ENCODE data around the gene TLE6. TPM values are rescaled to one million over a fixed set of nuclear protein-coding genes. Genes with fewer than 3 reads are reported as not detected.
"Not testable (repeated sequence)": the region's sequence is repeated elsewhere in the genome, so short reads cannot be mapped to it uniquely, and the experiment has no call there.

The TLE6 gene
- total RNA-seq, 1 experiment from 2014 or later: 4.7 TPM

GRCh38 chr19:3001235-3001800, 24.0 kb downstream of the TLE6 start:
- DNase-seq (ENCODE audit: extremely low read depth, low read depth): no peak

DNA sequence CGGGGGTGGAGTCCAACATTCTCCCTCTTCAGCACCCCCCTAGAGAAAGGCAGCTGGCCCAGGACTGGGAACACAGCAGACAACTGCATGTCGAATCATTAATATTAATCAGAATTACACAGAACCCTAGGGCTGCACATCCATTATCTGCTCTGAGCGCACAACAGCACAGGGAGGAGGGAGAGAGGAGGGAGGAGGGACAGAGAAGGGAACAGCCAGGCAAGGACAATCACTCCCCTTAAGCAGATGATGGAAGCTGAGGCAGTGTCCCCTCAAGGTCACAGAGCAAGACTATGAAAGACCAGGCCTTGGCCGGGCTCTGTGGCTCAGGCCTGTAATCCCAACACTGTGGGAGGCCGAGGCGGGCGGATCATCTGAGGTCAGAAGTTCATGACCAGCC, 25.7 kb downstream of the TLE6 start:
- DNase-seq (ENCODE audit: extremely low read depth, low read depth): no peak

- DNase-seq (ENCODE audit: extremely low read depth, low read depth): no peak
Observed at GRCh38 chr19:3004522-3004921, 27.2 kb downstream of the TLE6 start.

- DNase-seq (ENCODE audit: extremely low read depth, low read depth): no peak
Observed at GRCh38 chr19:3005345-3005744, 28.0 kb downstream of the TLE6 start.

DNA sequence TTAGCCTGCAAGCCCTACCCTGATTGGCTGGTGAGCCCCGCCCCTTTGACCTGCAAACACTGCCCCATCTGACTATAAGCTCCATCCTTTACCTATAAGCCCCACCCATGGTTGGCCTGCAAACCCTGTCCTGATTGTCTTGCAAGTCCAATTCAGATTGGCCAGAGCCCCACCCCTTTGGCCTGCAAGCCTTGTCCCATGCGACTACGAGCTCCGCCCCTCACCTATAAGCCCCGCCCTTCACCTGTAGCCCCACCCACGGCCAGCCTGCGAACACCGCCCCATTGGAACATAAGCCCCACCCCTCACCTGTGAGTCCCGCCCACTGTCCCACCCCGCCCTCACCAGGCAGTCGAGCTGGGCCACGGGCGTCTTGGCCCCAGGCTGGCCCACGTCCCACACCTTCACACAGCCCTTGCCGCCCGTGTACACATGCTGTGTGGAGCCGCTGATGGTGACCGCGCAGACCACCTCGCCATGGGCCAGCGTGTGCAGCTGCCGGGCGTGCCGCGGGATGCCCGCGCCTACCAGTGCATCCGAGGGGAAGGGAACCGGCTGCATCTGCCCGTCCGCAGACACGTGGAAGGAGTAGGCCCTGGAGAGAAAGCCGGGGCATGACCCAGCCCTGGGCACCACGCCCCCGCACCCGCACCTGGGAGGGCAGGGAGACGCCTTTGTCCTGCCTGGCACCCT, 28.9 kb downstream of the TLE6 start:
- no peak for DNase-seq (ENCODE audit: extremely low read depth, low read depth)

GRCh38 chr19:3007975-3008374, 30.6 kb downstream of the TLE6 start:
- DNase-seq (ENCODE audit: extremely low read depth, low read depth): no peak

DNA sequence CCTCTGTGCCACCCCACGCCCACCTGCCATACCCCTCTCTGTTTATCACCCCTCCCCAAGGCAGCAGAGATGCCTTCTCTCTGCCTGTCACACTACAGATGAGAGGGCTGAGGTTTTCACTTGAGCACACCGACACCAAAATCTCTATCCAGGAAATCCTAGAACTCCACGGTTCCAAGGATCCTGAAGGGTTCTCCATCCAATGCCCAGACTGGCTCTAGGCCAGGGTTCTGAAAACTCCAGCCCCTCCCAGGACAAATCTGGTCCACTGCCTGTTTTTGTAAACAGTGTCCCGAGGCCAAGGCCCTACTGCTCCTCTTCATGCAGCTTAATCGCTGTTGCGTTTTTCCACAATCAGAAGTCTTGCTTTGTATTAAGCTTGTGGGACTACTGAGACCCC, 31.6 kb downstream of the TLE6 start:
- no peak for DNase-seq (ENCODE audit: extremely low read depth, low read depth)

DNA sequence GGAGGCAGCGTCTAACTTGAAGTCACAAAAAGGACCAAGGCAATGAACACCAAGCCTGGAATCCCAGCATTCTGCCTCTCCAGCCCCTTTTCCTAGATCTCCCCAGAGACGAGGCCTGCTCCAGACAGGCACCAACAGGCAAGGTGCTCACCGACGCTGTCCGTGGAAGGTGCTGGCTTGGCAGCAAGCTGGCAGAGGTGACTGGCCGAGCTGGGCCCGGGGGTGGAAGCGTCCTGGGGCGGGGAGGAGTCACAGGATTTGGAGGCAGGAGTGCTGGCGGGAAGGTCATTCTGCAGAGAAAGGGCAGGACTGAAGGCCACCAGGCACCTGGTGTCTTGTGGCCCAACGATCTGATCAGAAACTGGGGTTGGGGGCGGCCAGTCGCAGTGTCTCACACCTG, 33.5 kb downstream of the TLE6 start:
- DNase-seq (ENCODE audit: extremely low read depth, low read depth): no peak

GRCh38 chr19:3012059-3012458, 34.7 kb downstream of the TLE6 start:
- not testable (repeated sequence) for DNase-seq (ENCODE audit: extremely low read depth, low read depth)

- no peak for DNase-seq (ENCODE audit: extremely low read depth, low read depth)
Observed at GRCh38 chr19:3012621-3013262, 35.4 kb downstream of the TLE6 start.

- DNase-seq (ENCODE audit: extremely low read depth, low read depth): no peak
Observed at GRCh38 chr19:3013263-3013725, 35.9 kb downstream of the TLE6 start.

DNA sequence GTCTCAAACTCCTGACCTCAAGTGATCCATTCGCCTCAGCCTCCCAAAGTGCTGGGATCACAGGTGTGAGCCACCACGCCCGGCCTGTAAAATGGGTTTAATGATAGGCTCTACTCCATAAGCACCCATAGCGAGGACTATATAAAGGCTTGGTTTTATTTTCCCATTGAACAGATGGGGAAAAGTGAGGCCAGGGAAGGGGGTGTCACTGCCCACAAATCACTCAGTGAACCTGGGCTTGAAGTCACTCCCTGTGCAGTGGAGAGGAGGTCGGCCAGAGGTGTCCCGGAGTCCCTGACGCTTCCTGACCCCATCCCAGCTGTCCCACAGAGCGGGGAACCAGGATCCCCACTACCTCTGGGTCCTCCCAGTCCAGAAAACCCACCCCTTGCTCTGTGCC, 36.8 kb downstream of the TLE6 start:
- no peak for DNase-seq (ENCODE audit: extremely low read depth, low read depth)

GRCh38 chr19:3015126-3016057, 38.0 kb downstream of the TLE6 start:
- DNase-seq (ENCODE audit: extremely low read depth, low read depth): no peak

DNA sequence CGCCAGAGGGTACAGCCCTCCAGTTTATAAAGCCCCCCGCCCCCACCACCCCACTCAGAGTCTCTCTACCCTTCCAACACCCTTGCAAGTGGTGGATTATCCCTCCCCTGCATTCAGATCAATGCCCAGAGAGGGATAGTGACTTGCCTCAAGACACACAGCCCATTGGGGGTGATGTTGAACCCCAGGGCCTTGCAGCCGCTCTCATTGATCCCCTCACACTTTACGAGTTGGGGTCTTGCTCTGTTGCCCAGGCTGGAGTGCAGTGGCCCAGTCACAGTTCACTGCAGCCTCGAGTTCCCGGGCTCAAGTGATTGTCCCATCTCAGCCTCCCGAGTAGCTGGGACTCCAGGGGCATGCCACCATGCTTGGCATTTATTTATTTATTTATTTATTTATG, 40.6 kb downstream of the TLE6 start:
- DNase-seq (ENCODE audit: extremely low read depth, low read depth): no peak

- DNase-seq (ENCODE audit: extremely low read depth, low read depth): no peak
Observed at GRCh38 chr19:3019211-3019854, 42.0 kb downstream of the TLE6 start.

GRCh38 chr19:3020321-3020960, 43.1 kb downstream of the TLE6 start:
- DNase-seq (ENCODE audit: extremely low read depth, low read depth): no peak

- no peak for DNase-seq (ENCODE audit: extremely low read depth, low read depth)
Observed at GRCh38 chr19:3024509-3024869, 47.1 kb downstream of the TLE6 start.

GRCh38 chr19:3024870-3025548, 47.6 kb downstream of the TLE6 start:
- DNase-seq (ENCODE audit: extremely low read depth, low read depth): no peak

DNA sequence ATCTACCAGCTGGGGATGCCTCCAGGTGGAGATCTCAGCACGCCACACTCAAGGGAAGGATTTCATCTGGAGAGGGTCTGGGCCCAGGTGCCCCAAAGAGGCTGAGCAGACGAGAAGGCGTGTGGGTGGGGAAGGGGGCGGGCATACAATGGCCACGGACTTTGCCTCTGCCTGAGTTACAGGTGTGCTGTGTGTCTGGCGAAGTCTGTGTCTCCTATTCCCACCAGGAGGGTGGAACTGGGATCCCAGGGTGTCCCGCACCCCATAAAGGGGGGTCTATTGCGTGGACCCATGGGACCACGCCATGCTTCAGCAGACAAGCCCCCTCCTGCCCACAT, 48.2 kb downstream of the TLE6 start:
- DNase-seq (ENCODE audit: extremely low read depth, low read depth): no peak

DNA sequence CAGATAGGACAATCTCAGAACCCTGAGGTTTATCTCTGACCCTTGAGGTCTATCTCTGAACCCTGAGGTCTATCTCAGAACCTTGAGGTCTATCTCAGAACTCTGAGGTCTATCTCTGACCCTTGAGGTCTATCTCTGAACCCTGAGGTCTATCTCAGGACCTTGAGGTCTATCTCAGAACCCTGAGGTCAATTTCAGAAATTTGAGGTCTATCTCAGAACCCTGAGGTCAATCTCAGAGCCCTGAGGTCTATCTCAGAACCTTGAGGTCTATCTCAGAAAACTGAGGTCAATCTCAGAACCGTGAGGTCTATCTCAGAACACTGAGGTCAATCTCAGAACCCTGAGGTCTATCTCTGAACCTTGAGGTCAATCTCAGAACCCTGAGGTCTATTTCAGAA, 49.4 kb downstream of the TLE6 start:
- DNase-seq (ENCODE audit: extremely low read depth, low read depth): no peak

All from NCI-H460 (cell line).